H1 (cell line): ENCODE results near the gene PMS1. TPM values are rescaled to one million over a fixed set of nuclear protein-coding genes. Genes with fewer than 3 reads are reported as not detected.

Experiments
- CTCF ChIA-PET: fragments of 300-600 bp; sonication (Branson Sonifier 250); formaldehyde crosslinking; loops from one replicate; lab custom pipeline; 2021; ENCODE audit not compliant: partially characterized antibody; lab: Charles Lee
- POLR2A ChIA-PET: fragments of 300-600 bp; sonication (Branson Sonifier 250); formaldehyde crosslinking; loops from one replicate; lab custom pipeline; 2021; ENCODE audit warnings: inconsistent platforms; ENCODE audit not compliant: partially characterized antibody; lab: Charles Lee
- DNase-seq, 2 experiments: peaks; one replicate each; pipeline versions ENCODE4 v3.0.0 to v3.0.0-alpha.2; 2010 to 2022; ENCODE audit warnings: low spot score in 2 of 2, low read depth in 1 of 2, mixed read lengths in 1 of 2
- FAIRE-seq: peaks from 2 replicates; lab custom pipeline; 2011; peaks lifted over from hg19 to GRCh38; lab: Jason Lieb, UNC
- H2AFZ ChIP-seq: 2 replicates; pipeline ENCODE4 v1.8.1; 2012; ENCODE audit warnings: low read length, inconsistent platforms
- H2AK5ac ChIP-seq: 2 replicates; pipeline ENCODE4 v1.6.1; 2013; ENCODE audit warnings: low read depth, low read length
- H2BK120ac ChIP-seq: replicated peaks from 2 replicates; pipeline ENCODE3; 2013; ENCODE audit warnings: low read depth, low read length, inconsistent platforms
- H2BK12ac ChIP-seq: 2 replicates; pipeline ENCODE4 v1.6.1; 2013; ENCODE audit warnings: low read depth, low read length
- H2BK15ac ChIP-seq: 2 replicates; pipeline ENCODE4 v1.6.1; 2013; ENCODE audit warnings: low read length
- H2BK20ac ChIP-seq: 2 replicates; pipeline ENCODE4 v1.6.1; 2013; ENCODE audit warnings: low read length
- H2BK5ac ChIP-seq: 2 replicates; pipeline ENCODE4 v1.6.1; 2013; ENCODE audit warnings: low read depth, low read length
- H3K14ac ChIP-seq: 2 replicates; pipeline ENCODE4 v1.6.1; 2013; ENCODE audit warnings: inconsistent platforms; ENCODE audit not compliant: insufficient read length
- H3K18ac ChIP-seq: 2 replicates; pipeline ENCODE4 v1.6.1; 2013; ENCODE audit warnings: low read length; ENCODE audit errors: extremely low read depth
- H3K23ac ChIP-seq: 2 replicates; pipeline ENCODE4 v1.6.1; 2013; ENCODE audit warnings: inconsistent platforms; ENCODE audit not compliant: insufficient read length
- H3K23me2 ChIP-seq: 2 replicates; pipeline ENCODE4 v1.6.1; 2013; ENCODE audit warnings: low read depth, low read length
- H3K27ac ChIP-seq: 2 replicates; pipeline ENCODE4 v1.6.1; 2011; ENCODE audit warnings: low read depth, low read length, inconsistent platforms
- H3K27me3 ChIP-seq, 4 experiments: replicated peaks in 1 of 4; 1 replicate in 1 of 4; 2 replicates in 3 of 4; pipeline versions ENCODE4 v1.6.1 to v1.8.1; 2011 to 2013; ENCODE audit warnings: low read length in 3 of 4, mild to moderate bottlenecking in 3 of 4, inconsistent platforms in 2 of 4, mixed read lengths in 2 of 4, moderate library complexity in 1 of 4; ENCODE audit not compliant: control insufficient read depth in 3 of 4, insufficient read depth in 3 of 4; ENCODE audit errors: extremely low read depth in 1 of 4
- H3K36me3 ChIP-seq, 4 experiments: 2 replicates each; pipeline versions ENCODE4 v1.6.1 to v1.8.1; 2011 to 2013; ENCODE audit warnings: mild to moderate bottlenecking in 4 of 4, low read length in 3 of 4, moderate library complexity in 2 of 4, control low read depth in 1 of 4, inconsistent platforms in 1 of 4; ENCODE audit not compliant: insufficient read depth in 4 of 4, control insufficient read depth in 2 of 4
- H3K4ac ChIP-seq: replicated peaks from 2 replicates; pipeline ENCODE3; 2013; ENCODE audit warnings: low read length, low read depth, mixed read lengths, inconsistent platforms; ENCODE audit not compliant: insufficient read length
- H3K4me1 ChIP-seq, 4 experiments: replicated peaks in 1 of 4; 1 replicate in 1 of 4; 2 replicates in 3 of 4; pipeline versions ENCODE4 v1.6.1 to v1.8.1; 2011 to 2013; ENCODE audit warnings: low read length in 3 of 4, inconsistent platforms in 2 of 4, mixed read lengths in 1 of 4; ENCODE audit not compliant: insufficient read depth in 4 of 4, control insufficient read depth in 3 of 4
- H3K4me2 ChIP-seq, 2 experiments: 2 replicates each; pipeline versions ENCODE4 v1.6.1 to v1.8.1; 2011 to 2013; ENCODE audit warnings: low read depth in 2 of 2, low read length in 2 of 2, control low read depth in 1 of 2, inconsistent platforms in 1 of 2, mild to moderate bottlenecking in 1 of 2; ENCODE audit not compliant: insufficient read depth in 1 of 2
- H3K4me3 ChIP-seq, 4 experiments: fragments of 200-600, 300-600 bp in 1 of 4; sonication (generic), shearing (Covaris generic), sonication (Bioruptor Twin) in 1 of 4; 2 replicates each; pipeline versions ENCODE4 v1.5.1 to v1.8.1; 2011 to 2016; ENCODE audit warnings: low read length in 4 of 4, low read depth in 3 of 4, control low read depth in 2 of 4, inconsistent platforms in 2 of 4, mild to moderate bottlenecking in 2 of 4, mixed read lengths in 1 of 4, moderate library complexity in 1 of 4; ENCODE audit not compliant: insufficient read depth in 2 of 4; ENCODE audit errors: extremely low read depth in 1 of 4
- H3K56ac ChIP-seq: replicated peaks from 2 replicates; pipeline ENCODE3; 2013; ENCODE audit warnings: low read depth, mild to moderate bottlenecking, mixed read lengths, low read length, inconsistent platforms; ENCODE audit not compliant: insufficient read length
- H3K79me1 ChIP-seq: 2 replicates; pipeline ENCODE4 v1.6.1; 2013; ENCODE audit warnings: low read depth, low read length, control low read depth
- H3K79me2 ChIP-seq, 2 experiments: 2 replicates each; pipeline versions ENCODE4 v1.6.1 to v1.8.1; 2012 to 2013; ENCODE audit warnings: low read length in 2 of 2, mild to moderate bottlenecking in 2 of 2, inconsistent platforms in 1 of 2; ENCODE audit not compliant: insufficient read depth in 2 of 2, control insufficient read depth in 1 of 2
- H3K9ac ChIP-seq, 4 experiments: replicated peaks in 1 of 4; 1 replicate in 1 of 4; 2 replicates in 3 of 4; pipeline versions ENCODE4 v1.6.1 to v1.8.1; 2011 to 2013; ENCODE audit warnings: low read depth in 3 of 4, low read length in 3 of 4, control low read depth in 2 of 4, mild to moderate bottlenecking in 2 of 4, moderate library complexity in 2 of 4, inconsistent platforms in 1 of 4; ENCODE audit errors: extremely low read depth in 1 of 4
- H3K9me3 ChIP-seq, 2 experiments: 2 replicates each; pipeline versions ENCODE4 v1.6.1 to v1.8.1; 2012 to 2013; ENCODE audit warnings: mild to moderate bottlenecking in 2 of 2, moderate library complexity in 2 of 2, control low read depth in 1 of 2, inconsistent platforms in 1 of 2, low read depth in 1 of 2, low read length in 1 of 2, mixed read lengths in 1 of 2; ENCODE audit not compliant: insufficient read depth in 2 of 2
- H4K20me1 ChIP-seq, 2 experiments: replicated peaks in 1 of 2; 2 replicates each; pipeline versions ENCODE3 to v1.8.1; 2011 to 2013; ENCODE audit warnings: inconsistent platforms in 2 of 2, low read length in 2 of 2, mild to moderate bottlenecking in 1 of 2; ENCODE audit not compliant: insufficient read depth in 2 of 2, control insufficient read depth in 1 of 2
- H4K5ac ChIP-seq: 2 replicates; pipeline ENCODE4 v1.6.1; 2013; ENCODE audit warnings: low read length, low read depth, mixed read lengths, inconsistent platforms; ENCODE audit not compliant: insufficient read length
- H4K8ac ChIP-seq: 2 replicates; pipeline ENCODE4 v1.8.0; 2013; ENCODE audit warnings: mild to moderate bottlenecking, moderate library complexity, low read length, inconsistent platforms; ENCODE audit not compliant: insufficient read depth; ENCODE audit errors: extremely low read depth
- H4K91ac ChIP-seq: replicated peaks from 2 replicates; pipeline ENCODE3; 2013; ENCODE audit warnings: low read length, mixed read lengths, inconsistent platforms; ENCODE audit not compliant: insufficient read length
- ASH2L ChIP-seq: fragments of 200-600, 300-600 bp; sonication (generic); IDR thresholded peaks from one replicate; pipeline ENCODE4 v1.7.1; 2017; ENCODE audit warnings: low read length
- CHD2 ChIP-seq: IDR thresholded peaks from 2 replicates; pipeline ENCODE4 v1.6.1; 2012; ENCODE audit warnings: low read length, improper control_type of control experiment
- CTCF ChIP-seq, 3 experiments: IDR thresholded peaks; 1 replicate in 2 of 3; 2 replicates in 1 of 3; pipeline versions ENCODE4 v1.5.1 to v1.6.1; 2011; ENCODE audit warnings: low read length in 3 of 3, mild to moderate bottlenecking in 3 of 3, inconsistent platforms in 2 of 3, low read depth in 1 of 3, moderate library complexity in 1 of 3; ENCODE audit not compliant: insufficient read depth in 1 of 3; ENCODE audit errors: control extremely low read depth in 1 of 3
- FOSL1 ChIP-seq: IDR thresholded peaks from 2 replicates; pipeline ENCODE4 v1.6.1; 2011; ENCODE audit warnings: mild to moderate bottlenecking, low read depth, low read length, moderate library complexity; ENCODE audit not compliant: insufficient read depth
- GABPA ChIP-seq: IDR thresholded peaks from 2 replicates; pipeline ENCODE4 v1.6.1; 2011; ENCODE audit warnings: mild to moderate bottlenecking, low read length, moderate library complexity, borderline replicate concordance; ENCODE audit not compliant: insufficient read depth
- KDM4A ChIP-seq: IDR thresholded peaks from one replicate; pipeline ENCODE4 v1.7.1; 2012; ENCODE audit warnings: low read depth, mild to moderate bottlenecking, moderate library complexity, low read length, inconsistent platforms; ENCODE audit not compliant: severe bottlenecking
- MAFK ChIP-seq: IDR thresholded peaks from 2 replicates; pipeline ENCODE4 v1.6.1; 2012; ENCODE audit warnings: low read depth, mild to moderate bottlenecking, improper control_type of control experiment, low read length
- POU5F1 ChIP-seq: IDR thresholded peaks from 2 replicates; pipeline ENCODE4 v1.6.1; 2011; ENCODE audit warnings: low read depth, mild to moderate bottlenecking, low read length, moderate library complexity
- SIN3A ChIP-seq, 2 experiments: IDR thresholded peaks in 1 of 2; conservative IDR thresholded peaks in 1 of 2; 2 replicates each; pipeline ENCODE4 v1.6.1; 2011 to 2012; ENCODE audit warnings: low read length in 2 of 2, improper control_type of control experiment in 1 of 2, low read depth in 1 of 2, mild to moderate bottlenecking in 1 of 2
- SP2 ChIP-seq: IDR thresholded peaks from 2 replicates; pipeline ENCODE4 v1.6.1; 2012; ENCODE audit warnings: mild to moderate bottlenecking, low read length, inconsistent platforms
- SRF ChIP-seq: IDR thresholded peaks from 2 replicates; pipeline ENCODE4 v1.6.1; 2011; ENCODE audit warnings: mild to moderate bottlenecking, low read depth, low read length, moderate library complexity
- TAF1 ChIP-seq: IDR thresholded peaks from 2 replicates; pipeline ENCODE4 v1.6.1; 2011; ENCODE audit warnings: mild to moderate bottlenecking, low read depth, low read length
- WGBS, 2 experiments: shearing (Covaris generic) in 1 of 2; methylation state at CpG; one replicate each; pipeline versions ENCODE4 v1.1.6 to v1.1.7; 2013 to 2015; ENCODE audit warnings: low lambda C conversion rate in 2 of 2, mixed read lengths in 2 of 2, inconsistent platforms in 1 of 2, low coverage in 1 of 2, missing lambda C conversion rate in 1 of 2; ENCODE audit not compliant: insufficient replicate concordance in 2 of 2, insufficient coverage in 1 of 2, insufficient read length in 1 of 2; ENCODE audit errors: extremely low coverage in 1 of 2, missing lambda C conversion rate in 1 of 2; 5-methylcytosine and 5-hydroxymethylcytosine counted together
- polyA plus RNA-seq, 7 experiments: library from polyadenylated mRNA; depleted of rRNA in 3 of 7; stranded (reverse) in 5 of 7; unstranded in 2 of 7; fragments of >200 nt in 5 of 7; fragments of 200-250 nt in 2 of 7; gene quantifications; 1 replicate in 5 of 7; 2 replicates in 1 of 7; 4 replicates in 1 of 7; pipeline versions ENCODE4 v1.2.1 to v1.2.3, GENCODE V29; 2011 to 2013; ENCODE audit warnings: missing spikeins in 2 of 7, mixed read lengths in 2 of 7
- total RNA-seq: library from RNA; stranded (reverse); fragmentation: NEBNext Ultra II Directional; extraction: Animal tissue kit (Norgen Biotek cat#: 25700); gene quantifications from 2 replicates; pipeline ENCODE4 v1.2.1, GENCODE V29; 2021

The PMS1 gene
- total and polyA plus RNA-seq, 2 of the 8 experiments (the other 6 are each of a cell fraction or from before 2014, with no cell fraction given), result 13.1 to 59.7 TPM

- Histone ChIP-seq H2BK120ac (no peak overlapping the region), H2BK12ac (no peak overlapping the region), H3K56ac (no peak overlapping the region), H3K27ac (no peak overlapping the region), H4K91ac (no peak overlapping the region), H3K36me3 (peaks cover 2 to 18% (median 10%) of the 10 kb centered on the region in 4 experiments; a peak in 6 of 8 replicates), H3K27me3 (no peaks in the 10 kb centered on the region), H3K79me1 (0 out of 2 replicates have a peak, but pooled peaks cover 2% of the 10 kb centered on the region), H3K18ac (no peak overlapping the region), H3K9ac (no peak overlapping the region), H3K4me3 (no peak overlapping the region), H2BK20ac (no peak overlapping the region), H2AFZ (no peak overlapping the region), H3K4ac (no peak overlapping the region), H2AK5ac (no peak overlapping the region), H4K8ac (no peak overlapping the region), H3K4me1 (peaks cover 0 to 5% (median 5%) of the 10 kb centered on the region in 4 experiments; a peak in 4 of 7 replicates), H3K23me2 (no peaks in the 10 kb centered on the region), H2BK15ac (no peak overlapping the region), H4K20me1 (no peaks in the 10 kb centered on the region), H4K5ac (no peak overlapping the region), H3K4me2 (no peak overlapping the region), H3K14ac (no peak overlapping the region), H2BK5ac (no peak overlapping the region), H3K9me3 (no peaks in the 10 kb centered on the region), H3K79me2 (no peaks in the 10 kb centered on the region; a peak in 2 of 4 replicates), H3K23ac (no peak overlapping the region)
- POLR2A ChIA-PET, result no interaction called here
- 90% methylated on average over 2 of the region's 2 CpGs; no CpG with 5 or more reads in 1 of the 2 experiments for WGBS, 2 experiments
- FAIRE-seq, result no peak
- DNase-seq, result no peak
- CTCF ChIA-PET, result interaction anchor here (0.7 to 1.4 kb wide), 3 partner anchors 10 to 823 kb away, joined by 3 to 4 read pairs (median 3); no protein-coding TSS in a partner anchor
- TF ChIP-seq SP2 (no peak), SRF (no peak), ASH2L (no peak), CHD2 (no peak), FOSL1 (no peak), POU5F1 (no peak), MAFK (no peak), GABPA (no peak), CTCF (IDR thresholded peaks at IDR 0.05; ENCODE audit: control extremely low read depth in 1 of 3, insufficient read depth in 1 of 3, low read depth in 1 of 3, low read length in 3 of 3) (no peak), SIN3A (conservative IDR thresholded peaks at IDR 0.05 in 1 of 2, IDR thresholded peaks at IDR 0.05 in 1 of 2; ENCODE audit: low read depth in 1 of 2, low read length in 2 of 2) (no peak), TAF1 (no peak), KDM4A (no peak)
These were observed 64.0 kb downstream of the PMS1 start for GRCh38 chr2:189848276-189848675.
